ENCODE measurements around the gene NDUFB11.
A peak's percentile ranks its signal among the peaks of the same experiment; 100 is the strongest.

The NDUFB11 gene

GRCh38 chrX:47098338-47099094 is 46.0 kb downstream of the NDUFB11 start:
- Histone ChIP-seq H3K36me3 (no peaks in the 10 kb centered on the region), H3K4me3 (ENCODE audit: low read depth, low read length) (no peak overlapping the region), H3K9me3 (no peaks in the 10 kb centered on the region), H3K4me1 (no peaks in the 10 kb centered on the region), H3K27me3 (no peaks in the 10 kb centered on the region)
- DNase-seq = no peak
- TF ChIP-seq CTCF (IDR thresholded peaks at IDR 0.05; ENCODE audit: low read depth, low read length) = no peak

- Histone ChIP-seq H3K36me3 (no peaks in the 10 kb centered on the region), H3K4me1 (no peaks in the 10 kb centered on the region), H3K27me3 (no peaks in the 10 kb centered on the region), H3K4me3 (ENCODE audit: low read depth, low read length) (no peak overlapping the region), H3K9me3 (no peaks in the 10 kb centered on the region)
- TF ChIP-seq CTCF (IDR thresholded peaks at IDR 0.05; ENCODE audit: low read depth, low read length) = no peak
- no peak for DNase-seq
Measured at GRCh38 chrX:47097018-47097417, 47.5 kb downstream of the NDUFB11 start.

GRCh38 chrX:47093860-47094259 is 50.6 kb downstream of the NDUFB11 start:
- TF ChIP-seq CTCF (IDR thresholded peaks at IDR 0.05; ENCODE audit: low read depth, low read length) = no peak
- H3K9me3 ChIP-seq = no peaks in the 10 kb centered on the region

GRCh38 chrX:47093248-47093647 is 51.3 kb downstream of the NDUFB11 start:
- Histone ChIP-seq H3K36me3 (no peaks in the 10 kb centered on the region), H3K27me3 (no peaks in the 10 kb centered on the region), H3K4me3 (ENCODE audit: low read depth, low read length) (no peak overlapping the region), H3K4me1 (no peaks in the 10 kb centered on the region), H3K9me3 (no peaks in the 10 kb centered on the region)
- DNase-seq = peak; percentile 15
- TF ChIP-seq CTCF (IDR thresholded peaks at IDR 0.05; ENCODE audit: low read depth, low read length) = peak; percentile 50

More at GRCh38 chrX:47093860-47094259, 50.6 kb downstream of the NDUFB11 start:
- no peak for DNase-seq
- H3K4me1 ChIP-seq = no peaks in the 10 kb centered on the region
- H3K27me3 ChIP-seq = no peaks in the 10 kb centered on the region
- no peaks in the 10 kb centered on the region for H3K36me3 ChIP-seq
- H3K4me3 ChIP-seq (ENCODE audit: low read depth, low read length) = no peak overlapping the region
